OCI-LY7 (cell line): Measurements from ENCODE around the gene PLD4. TPM values are rescaled to one million over a fixed set of nuclear protein-coding genes. Genes with fewer than 3 reads are reported as not detected.
A peak's percentile ranks its signal among the peaks of the same experiment; 100 is the strongest.

Source experiments
- BruUV-seq: library from RNA; stranded (reverse); fragments of 400-500 nt; replicated peaks from 2 replicates; lab custom pipeline; 2021; lab: Mats Ljungman, UMichigan
- CTCF ChIA-PET: fragments of 300-600 bp; sonication (Branson Sonifier 250); formaldehyde crosslinking; loops from one replicate; lab custom pipeline; 2022; ENCODE audit warnings: antibody characterized with exemption; ENCODE audit not compliant: unreplicated experiment; lab: Charles Lee
- POLR2A ChIA-PET: fragments of 300-600 bp; sonication (Branson Sonifier 250); formaldehyde crosslinking; loops from one replicate; lab custom pipeline; 2022; ENCODE audit warnings: antibody characterized with exemption; lab: Charles Lee
- DNase-seq: peaks from one replicate; pipeline ENCODE4 v3.0.0-alpha.2; 2015; ENCODE audit warnings: low spot score
- H2AFZ ChIP-seq: fragments of 200-600 bp; sonication (generic), shearing (Covaris generic); 2 replicates; pipeline ENCODE4 v1.6.1; 2014; ENCODE audit warnings: mild to moderate bottlenecking, antibody characterized with exemption, low read length, moderate library complexity
- H3K27ac ChIP-seq: fragments of 200-600 bp; sonication (generic); 2 replicates; pipeline ENCODE4 v1.5.1; 2014; ENCODE audit warnings: mixed run types, low read depth, mild to moderate bottlenecking, moderate library complexity, low read length, inconsistent platforms; ENCODE audit not compliant: poor library complexity, severe bottlenecking
- H3K36me3 ChIP-seq: fragments of 200-600 bp; sonication (generic); 2 replicates; pipeline ENCODE4 v1.6.1; 2014; ENCODE audit warnings: mild to moderate bottlenecking, antibody characterized with exemption, low read length, moderate library complexity, mixed read lengths; ENCODE audit not compliant: insufficient read depth
- H3K4me1 ChIP-seq: fragments of 200-600 bp; sonication (generic); 2 replicates; pipeline ENCODE4 v1.5.1; 2014; ENCODE audit warnings: mild to moderate bottlenecking, low read length; ENCODE audit not compliant: insufficient read depth, poor library complexity, severe bottlenecking
- H3K4me2 ChIP-seq: fragments of 200-600 bp; sonication (generic); 2 replicates; pipeline ENCODE4 v1.6.1; 2014; ENCODE audit warnings: mild to moderate bottlenecking, low read length
- H3K4me3 ChIP-seq: fragments of 200-600 bp; sonication (generic); 2 replicates; pipeline ENCODE4 v1.5.1; 2014; ENCODE audit warnings: mild to moderate bottlenecking, low read depth, low read length; ENCODE audit not compliant: poor library complexity, severe bottlenecking
- H3K79me2 ChIP-seq: fragments of 200-600 bp; sonication (generic); 2 replicates; pipeline ENCODE4 v1.6.1; 2016; ENCODE audit warnings: low read depth, mild to moderate bottlenecking, low read length, moderate library complexity, mixed read lengths; ENCODE audit not compliant: insufficient read depth
- H3K9me2 ChIP-seq: fragments of 200-600 bp; sonication (generic); 2 replicates; pipeline ENCODE4 v1.6.1; 2016; ENCODE audit warnings: mild to moderate bottlenecking, low read length, mixed read lengths; ENCODE audit not compliant: insufficient read depth
- H3K9me3 ChIP-seq: fragments of 200-600 bp; sonication (generic); 2 replicates; pipeline ENCODE4 v1.6.1; 2014; ENCODE audit warnings: mild to moderate bottlenecking, mixed run types, low read length, mixed read lengths
- H4K20me1 ChIP-seq: fragments of 200-600 bp; sonication (generic); 2 replicates; pipeline ENCODE4 v1.6.1; 2014; ENCODE audit warnings: mild to moderate bottlenecking, antibody characterized with exemption, low read length, moderate library complexity, mixed read lengths; ENCODE audit not compliant: insufficient read depth
- CTCF ChIP-seq: fragments of 200-600 bp; sonication (generic); conservative IDR thresholded peaks from 2 replicates; pipeline ENCODE4 v1.5.1; 2014; ENCODE audit warnings: mild to moderate bottlenecking, antibody characterized with exemption, low read length, moderate library complexity, mixed read lengths
- EZH2phosphoT487 ChIP-seq: fragments of 200-600 bp; sonication (generic); IDR thresholded peaks from 2 replicates; pipeline ENCODE4 v1.6.1; 2018; ENCODE audit warnings: low read depth, borderline replicate concordance, mild to moderate bottlenecking, mixed run types, antibody characterized with exemption, low read length, moderate library complexity, mixed read lengths
- intact Hi-C: fragments of 100-400 bp; cut with micrococcal nuclease; formaldehyde crosslinking; loops from one replicate; pipeline ENCODE4 v1.10.0; 2022; ENCODE audit not compliant: unreplicated experiment
- total RNA-seq, 2 experiments: library from RNA; depleted of rRNA in 1 of 2; stranded (reverse); fragments of >200 nt in 1 of 2; shearing (Covaris generic) in 1 of 2; gene quantifications; 2 replicates each; pipeline ENCODE4 v1.2.3, GENCODE V29; 2014 to 2022

The PLD4 gene
- total RNA-seq, 2 experiments from 2014 or later = 0.66 to 5.1 TPM

- intact Hi-C loops = no loop called here
- H3K4me1 ChIP-seq = no peaks in the 10 kb centered on the region
- H3K27ac ChIP-seq = no peak overlapping the region
- no peak overlapping the region for H2AFZ ChIP-seq
- H3K36me3 ChIP-seq = no peaks in the 10 kb centered on the region
- no peak overlapping the region for H3K4me2 ChIP-seq
- no peak overlapping the region for H3K4me3 ChIP-seq
- H4K20me1 ChIP-seq = no peaks in the 10 kb centered on the region
- H3K9me3 ChIP-seq = no peaks in the 10 kb centered on the region
- POLR2A ChIA-PET = interaction anchor here (0.6 kb wide), 1 partner anchor 149 kb away, joined by 4 read pairs; no protein-coding TSS in a partner anchor
- no peaks in the 10 kb centered on the region for H3K79me2 ChIP-seq
- TF ChIP-seq CTCF (no peak), EZH2phosphoT487 (no peak)
- H3K9me2 ChIP-seq = no peaks in the 10 kb centered on the region
- BruUV-seq = no TSS peak
- CTCF ChIA-PET = no interaction called here
- no peak for DNase-seq
Observed at GRCh38 chr14:104892531-104893434, 31.9 kb upstream of the PLD4 start.

GRCh38 chr14:104893435-104894207 lies 31.1 kb upstream of the PLD4 start:
- no peaks in the 10 kb centered on the region for H3K4me1 ChIP-seq
- no peaks in the 10 kb centered on the region for H3K36me3 ChIP-seq
- no peaks in the 10 kb centered on the region for H3K9me2 ChIP-seq
- no peaks in the 10 kb centered on the region for H3K9me3 ChIP-seq
- no TSS peak for BruUV-seq
- H3K4me3 ChIP-seq = no peak overlapping the region
- H4K20me1 ChIP-seq = no peaks in the 10 kb centered on the region
- no peak overlapping the region for H2AFZ ChIP-seq
- DNase-seq = peak; percentile 47
- ChIA-PET CTCF (no interaction called here), POLR2A (no interaction called here)
- H3K4me2 ChIP-seq = no peak overlapping the region
- TF ChIP-seq EZH2phosphoT487 (no peak), CTCF (no peak)
- H3K79me2 ChIP-seq = no peaks in the 10 kb centered on the region
- intact Hi-C loops = no loop called here
- H3K27ac ChIP-seq = no peak overlapping the region
